ENCODE results near the gene MCL1. TPM values are rescaled to one million over a fixed set of nuclear protein-coding genes. Genes with fewer than 3 reads are reported as not detected.
A peak's percentile ranks its signal among the peaks of the same experiment; 100 is the strongest.

Gene MCL1
- total and polyA plus RNA-seq, 10 of the 15 experiments (the other 5 are each of a cell fraction or from before 2014, with no cell fraction given): 18.1 to 148 (median 86.4) TPM

GRCh38 chr1:150579110-150579944 lies at the start of gene MCL1 (continued):
- TF ChIP-seq SKIL (IDR thresholded peaks at IDR 0.05; ENCODE audit: low read depth, poor library complexity, severe bottlenecking) (no peak), FOS (IDR thresholded peaks at IDR 0.05; ENCODE audit: borderline replicate concordance, extremely low read depth, insufficient read length) (no peak), ZNF217 (IDR thresholded peaks at IDR 0.05) (no peak), TCF7 (IDR thresholded peaks at IDR 0.05; ENCODE audit: borderline replicate concordance) (no peak; the same call in 1 of the 2 replicates), STAT1 (conservative IDR thresholded peaks at IDR 0.05) (peak; percentile 86; the same call in 1 of the 2 replicates), SMAD5 (IDR thresholded peaks at IDR 0.05; ENCODE audit: low read depth) (peak; percentile 97), MTA3 (IDR thresholded peaks at IDR 0.05; ENCODE audit: borderline replicate concordance, low read length) (no peak; the same call in 1 of the 2 replicates), RFX5 (IDR thresholded peaks at IDR 0.05; ENCODE audit: low read depth, low read length) (no peak), IKZF1 (conservative IDR thresholded peaks at IDR 0.05) (peak; percentile 72), NFYA (IDR thresholded peaks at IDR 0.05; ENCODE audit: borderline replicate concordance, low read depth, low read length) (no peak), SIX5 (IDR thresholded peaks at IDR 0.05; ENCODE audit: low read depth, low read length, severe bottlenecking) (no peak), E2F8 (IDR thresholded peaks at IDR 0.05; ENCODE audit: low read depth, partially characterized antibody) (peak; percentile 38), E2F4 (IDR thresholded peaks at IDR 0.05; ENCODE audit: low read depth, low read length) (no peak), SREBF2 (IDR thresholded peaks at IDR 0.05; ENCODE audit: low read length) (no peak), PML (IDR thresholded peaks at IDR 0.05; ENCODE audit: low read length) (peak; percentile 99), BCL11A (IDR thresholded peaks at IDR 0.05; ENCODE audit: low read depth, low read length) (no peak), RCOR1 (conservative IDR thresholded peaks at IDR 0.05; ENCODE audit: low read depth, low read length) (peak; percentile 69; the same call in 1 of the 2 replicates), GABPA (IDR thresholded peaks at IDR 0.05; ENCODE audit: low read depth) (peak; percentile 72), MTA2 (IDR thresholded peaks at IDR 0.05; ENCODE audit: low read depth) (no peak), ZBTB33 (IDR thresholded peaks at IDR 0.05) (peak; percentile 67; the same call in 1 of the 2 replicates)
